Testis (tissue), 2 donors: ENCODE data around the gene ARHGEF39.
"Not testable (repeated sequence)": the region's sequence is repeated elsewhere in the genome, so short reads cannot be mapped to it uniquely, and the experiment has no call there.

Experiments used
- POLR2A ChIP-seq: fragments of 450-650 bp; IDR thresholded peaks from one replicate; pipeline ENCODE4 v1.6.1; 2017; ENCODE audit warnings: antibody characterized with exemption, mild to moderate bottlenecking, moderate library complexity
- TF ChIP-seq, protein P1 (sequence below), 3 experiments: fragments of 450-650 bp in 2 of 3; fragments of 200-600 bp in 1 of 3; sonication (generic) in 1 of 3; IDR thresholded peaks; one replicate each; pipeline ENCODE4 v1.5.1; 2016 to 2019; ENCODE audit warnings: antibody characterized with exemption in 3 of 3, mild to moderate bottlenecking in 2 of 3, moderate library complexity in 1 of 3

- TF ChIP-seq, protein P1, sequence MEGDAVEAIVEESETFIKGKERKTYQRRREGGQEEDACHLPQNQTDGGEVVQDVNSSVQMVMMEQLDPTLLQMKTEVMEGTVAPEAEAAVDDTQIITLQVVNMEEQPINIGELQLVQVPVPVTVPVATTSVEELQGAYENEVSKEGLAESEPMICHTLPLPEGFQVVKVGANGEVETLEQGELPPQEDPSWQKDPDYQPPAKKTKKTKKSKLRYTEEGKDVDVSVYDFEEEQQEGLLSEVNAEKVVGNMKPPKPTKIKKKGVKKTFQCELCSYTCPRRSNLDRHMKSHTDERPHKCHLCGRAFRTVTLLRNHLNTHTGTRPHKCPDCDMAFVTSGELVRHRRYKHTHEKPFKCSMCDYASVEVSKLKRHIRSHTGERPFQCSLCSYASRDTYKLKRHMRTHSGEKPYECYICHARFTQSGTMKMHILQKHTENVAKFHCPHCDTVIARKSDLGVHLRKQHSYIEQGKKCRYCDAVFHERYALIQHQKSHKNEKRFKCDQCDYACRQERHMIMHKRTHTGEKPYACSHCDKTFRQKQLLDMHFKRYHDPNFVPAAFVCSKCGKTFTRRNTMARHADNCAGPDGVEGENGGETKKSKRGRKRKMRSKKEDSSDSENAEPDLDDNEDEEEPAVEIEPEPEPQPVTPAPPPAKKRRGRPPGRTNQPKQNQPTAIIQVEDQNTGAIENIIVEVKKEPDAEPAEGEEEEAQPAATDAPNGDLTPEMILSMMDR (IDR thresholded peaks at IDR 0.05) = not testable (repeated sequence)
- not testable (repeated sequence) for TF ChIP-seq POLR2A
Observed at GRCh38 chr9:35639225-35639624, 25.8 kb downstream of the ARHGEF39 start.
